GM12891 (cell line): ENCODE results near the gene VSTM2B.

Source experiments
- PAX5 ChIP-seq: IDR thresholded peaks from 2 replicates; pipeline ENCODE4 v1.6.1; 2011; ENCODE audit warnings: low read length, moderate library complexity, mild to moderate bottlenecking; ENCODE audit not compliant: insufficient read depth, severe bottlenecking
- POLR2A ChIP-seq: IDR thresholded peaks from 2 replicates; pipeline ENCODE4 v1.6.1; 2011; ENCODE audit warnings: low read depth, low read length, control low read depth
- POLR2AphosphoS5 ChIP-seq: IDR thresholded peaks from 2 replicates; pipeline ENCODE4 v1.6.1; 2011; ENCODE audit warnings: low read depth, low read length, control low read depth
- POU2F2 ChIP-seq: IDR thresholded peaks from 2 replicates; pipeline ENCODE4 v1.6.1; 2011; ENCODE audit warnings: low read depth, mild to moderate bottlenecking, control low read depth, low read length, moderate library complexity
- SPI1 ChIP-seq: IDR thresholded peaks from 2 replicates; pipeline ENCODE4 v1.6.1; 2011; ENCODE audit warnings: low read depth, low read length, control low read depth
- TAF1 ChIP-seq: IDR thresholded peaks from 2 replicates; pipeline ENCODE4 v1.6.1; 2011; ENCODE audit warnings: low read depth, low read length, control low read depth

GRCh38 chr19:29532956-29533355 is 7.2 kb downstream of the VSTM2B start:
- TF ChIP-seq POLR2A: no peak
- TF ChIP-seq POLR2AphosphoS5: no peak
- no peak for TF ChIP-seq SPI1
- TF ChIP-seq TAF1: no peak
- TF ChIP-seq POU2F2: no peak
- no peak for TF ChIP-seq PAX5
